ENCODE data around the gene RP2.

- TF ChIP-seq CTCF (IDR thresholded peaks at IDR 0.05) (no peak), POLR2A (IDR thresholded peaks at IDR 0.05) (no peak)
Observed at GRCh38 chrX:46849933-46850332, 13.1 kb downstream of the RP2 start.

Data from heart left ventricle (tissue), 13 donors.